GM18507 (cell line): ENCODE measurements around the gene MYBPC2.

Source experiments
- DNase-seq: peaks from one replicate; pipeline ENCODE4 v3.0.0; 2011; ENCODE audit warnings: low read depth; ENCODE audit not compliant: insufficient read length; ENCODE audit errors: extremely low spot score
- FAIRE-seq: peaks from 2 replicates; lab custom pipeline; 2011; peaks lifted over from hg19 to GRCh38; lab: Jason Lieb, UNC

MYBPC2 gene

GRCh38 chr19:50475736-50476223, 43.1 kb downstream of the MYBPC2 start:
- FAIRE-seq (no peak), DNase-seq (no peak)

DNA sequence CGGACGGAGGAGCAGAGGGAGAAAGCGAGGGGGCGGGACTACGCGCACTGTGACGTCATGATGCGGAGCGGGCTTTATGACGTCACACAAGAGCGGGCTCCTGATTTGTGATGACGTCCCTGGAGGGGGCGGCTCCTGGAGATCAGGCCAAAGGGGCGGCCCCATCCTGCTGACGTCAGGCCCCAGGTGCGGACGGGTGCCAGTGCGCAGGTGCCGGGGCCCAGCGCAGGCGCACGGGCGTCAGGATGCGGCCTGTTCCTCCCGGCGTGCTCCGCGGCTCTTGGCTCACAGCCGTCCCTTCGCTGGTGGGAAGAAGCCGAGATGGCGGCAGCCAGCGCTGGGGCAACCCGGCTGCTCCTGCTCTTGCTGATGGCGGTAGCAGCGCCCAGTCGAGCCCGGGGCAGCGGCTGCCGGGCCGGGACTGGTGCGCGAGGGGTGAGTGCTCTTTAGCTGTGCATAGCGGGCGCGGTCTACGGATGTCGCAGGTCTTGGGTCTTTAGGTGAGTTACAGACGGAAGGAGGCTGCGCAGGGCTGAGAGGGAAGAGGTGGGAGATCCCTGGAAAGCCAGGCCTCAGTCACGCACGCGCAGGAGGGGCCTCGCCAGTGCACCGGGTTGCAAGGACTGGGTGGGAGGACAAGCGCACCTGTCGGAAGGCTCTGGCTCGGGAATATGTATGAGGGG, 43.7 kb downstream of the MYBPC2 start, which contains the start of the genes EMC10 and GARIN5A:
TSS of gene EMC10 (plus strand) at position 284 of the 683 bp plus-strand sequence. CDS start at position 322, 38 bp downstream.
TSS of gene GARIN5A (minus strand) at position 625 of the 683 bp plus-strand sequence. CDS start at position 165, 460 bp downstream.
- DNase-seq, result peak; percentile 100
- FAIRE-seq, result peak; percentile 88

GRCh38 chr19:50476907-50477238, 44.2 kb downstream of the MYBPC2 start:
- FAIRE-seq (no peak), DNase-seq (no peak)

GRCh38 chr19:50477751-50478515, 45.2 kb downstream of the MYBPC2 start:
- no peak for DNase-seq
- FAIRE-seq, result no peak

- FAIRE-seq (no peak), DNase-seq (no peak)
Observed at GRCh38 chr19:50478901-50479715, 46.4 kb downstream of the MYBPC2 start.

DNA sequence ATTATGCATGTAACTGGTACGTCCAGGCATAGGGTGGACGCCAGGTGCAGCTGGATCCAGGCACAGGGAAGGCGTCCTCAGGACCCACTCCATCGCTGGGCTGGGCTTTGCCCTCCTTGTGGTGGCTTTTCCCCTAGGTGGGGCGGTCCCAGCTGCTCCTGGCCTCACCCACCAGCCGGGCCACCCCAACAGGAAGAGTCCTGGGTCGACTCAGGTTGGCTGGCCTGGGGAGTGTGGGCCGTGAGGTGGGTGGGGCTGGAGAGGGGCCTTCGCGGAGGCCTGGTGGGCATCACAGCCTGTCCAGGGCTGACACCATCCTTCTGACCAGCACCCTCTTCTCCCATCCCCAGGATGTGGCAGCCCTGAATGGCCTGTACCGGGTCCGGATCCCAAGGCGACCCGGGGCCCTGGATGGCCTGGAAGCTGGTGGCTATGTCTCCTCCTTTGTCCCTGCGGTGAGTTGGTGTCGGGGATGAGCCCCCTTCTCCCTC, 47.1 kb downstream of the MYBPC2 start:
- DNase-seq, result no peak
- FAIRE-seq, result no peak

- DNase-seq, result no peak
- no peak for FAIRE-seq
Observed at GRCh38 chr19:50480281-50481111, 47.8 kb downstream of the MYBPC2 start.

DNA sequence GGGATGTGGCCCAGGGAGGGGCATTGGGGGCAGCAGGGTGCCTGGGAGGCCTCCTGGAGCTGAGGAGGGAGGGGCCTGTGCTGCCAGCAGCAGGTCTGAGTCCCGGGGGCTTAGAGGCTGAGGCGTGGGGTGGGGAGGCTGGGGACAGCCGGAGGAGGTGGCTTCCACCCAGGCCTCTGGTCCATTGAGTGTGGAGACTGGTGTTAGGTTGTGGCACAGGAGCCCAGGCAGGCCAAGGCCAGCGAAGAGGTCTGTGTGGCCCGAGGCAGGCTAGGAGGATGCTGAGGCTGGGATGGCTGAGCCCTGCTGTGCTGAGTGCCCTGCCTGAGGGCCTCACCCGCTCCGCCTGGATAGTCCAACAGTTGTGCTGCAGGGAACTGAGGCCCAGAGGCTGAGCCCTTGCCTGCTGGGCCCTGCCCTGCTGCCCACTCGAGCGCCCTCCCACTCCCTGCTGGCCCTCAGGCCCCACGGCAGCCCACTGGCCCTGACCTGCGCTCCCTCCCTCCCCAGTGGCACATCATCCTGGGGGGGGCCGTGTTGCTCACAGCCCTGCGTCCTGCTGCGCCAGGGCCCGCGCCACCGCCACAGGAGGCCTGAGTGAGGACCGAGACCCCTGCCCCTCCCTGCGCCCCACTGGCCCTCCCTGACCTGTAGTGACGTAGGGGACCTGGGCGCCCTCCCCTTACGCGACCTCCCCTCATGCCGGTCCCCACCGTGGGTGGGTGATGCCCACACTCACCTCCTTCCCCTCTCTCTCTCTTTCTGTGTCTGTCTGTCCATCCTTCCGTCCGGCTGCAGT, 48.9 kb downstream of the MYBPC2 start:
- FAIRE-seq (no peak), DNase-seq (no peak)

DNA sequence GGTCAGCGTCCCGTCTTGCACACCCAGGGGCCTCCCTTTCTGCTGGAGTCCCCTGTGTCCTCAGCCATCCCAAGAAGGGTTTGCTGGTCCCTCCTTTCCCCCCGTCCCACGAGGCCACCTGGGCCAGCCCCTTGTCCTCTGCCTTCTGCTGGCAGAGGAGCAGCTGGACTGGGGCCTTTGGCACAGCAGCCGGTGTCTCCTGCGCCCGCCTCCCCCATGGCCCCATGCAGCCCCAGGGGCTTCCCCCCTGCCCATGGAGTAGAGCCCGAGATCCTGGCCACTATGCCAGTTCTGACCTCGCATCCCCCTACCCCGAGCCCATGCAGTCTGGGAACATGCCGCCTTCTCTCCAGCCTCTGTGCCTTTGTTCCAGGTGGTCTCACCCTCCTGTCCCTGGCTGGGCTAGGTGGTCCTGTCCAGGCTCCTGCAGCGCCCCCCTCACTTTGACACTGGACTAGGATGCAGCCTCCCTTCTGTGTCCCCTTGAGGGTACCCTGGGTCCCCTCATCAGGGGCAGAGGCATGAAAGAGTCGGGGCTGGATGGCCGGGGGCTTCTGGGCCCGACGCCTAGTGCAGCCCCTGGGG, 49.7 kb downstream of the MYBPC2 start:
- DNase-seq, result no peak
- FAIRE-seq, result no peak

DNA sequence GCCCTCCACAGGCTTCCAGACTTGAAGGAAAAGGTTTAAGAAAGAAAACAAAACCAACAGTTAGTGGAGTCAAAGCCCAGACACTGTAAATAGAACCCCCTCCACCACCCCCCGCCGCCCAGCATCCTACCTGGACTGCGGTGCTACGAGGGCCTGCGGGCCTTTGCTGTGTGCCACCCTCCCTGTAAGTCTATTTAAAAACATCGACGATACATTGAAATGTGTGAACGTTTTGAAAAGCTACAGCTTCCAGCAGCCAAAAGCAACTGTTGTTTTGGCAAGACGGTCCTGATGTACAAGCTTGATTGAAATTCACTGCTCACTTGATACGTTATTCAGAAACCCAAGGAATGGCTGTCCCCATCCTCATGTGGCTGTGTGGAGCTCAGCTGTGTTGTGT, 50.2 kb downstream of the MYBPC2 start:
- DNase-seq, result no peak
- FAIRE-seq, result no peak

- no peak for DNase-seq
- no peak for FAIRE-seq
Observed at GRCh38 chr19:50485284-50485955, 52.7 kb downstream of the MYBPC2 start.

DNA sequence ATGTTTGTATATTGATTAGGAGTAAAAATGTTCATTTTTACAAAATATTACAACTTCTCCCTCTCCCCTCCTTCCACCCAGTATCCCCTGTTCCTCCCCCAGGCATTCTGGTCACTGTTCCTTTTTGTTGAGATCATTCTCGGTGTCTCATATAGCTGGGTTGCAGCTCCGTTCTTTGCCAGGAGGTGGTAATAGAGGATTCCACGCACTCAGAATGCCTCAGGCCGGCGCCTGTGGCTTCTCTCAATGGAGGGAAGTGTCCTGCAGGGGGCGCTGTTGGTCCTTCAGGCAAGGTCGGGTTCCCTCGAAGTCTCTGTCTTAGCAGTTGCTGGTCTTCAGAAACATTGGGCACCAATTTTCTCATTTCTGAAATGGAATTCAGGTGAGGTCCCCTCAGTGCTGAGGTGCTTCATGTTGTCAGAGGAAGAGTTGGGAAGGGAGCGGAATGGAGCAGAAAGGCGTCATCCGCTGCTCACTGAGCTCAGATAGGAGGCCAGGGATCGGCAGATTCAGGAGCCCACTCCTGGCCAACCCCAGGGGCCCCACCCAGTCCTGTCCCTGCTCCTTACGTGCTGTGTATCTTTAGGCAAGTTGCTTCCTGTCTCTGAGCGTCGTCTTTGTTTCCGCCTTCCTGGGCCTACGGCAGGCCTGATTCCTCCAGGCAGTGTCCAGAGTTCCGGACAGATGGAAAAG, 54.3 kb downstream of the MYBPC2 start:
- no peak for DNase-seq
- FAIRE-seq, result no peak

DNA sequence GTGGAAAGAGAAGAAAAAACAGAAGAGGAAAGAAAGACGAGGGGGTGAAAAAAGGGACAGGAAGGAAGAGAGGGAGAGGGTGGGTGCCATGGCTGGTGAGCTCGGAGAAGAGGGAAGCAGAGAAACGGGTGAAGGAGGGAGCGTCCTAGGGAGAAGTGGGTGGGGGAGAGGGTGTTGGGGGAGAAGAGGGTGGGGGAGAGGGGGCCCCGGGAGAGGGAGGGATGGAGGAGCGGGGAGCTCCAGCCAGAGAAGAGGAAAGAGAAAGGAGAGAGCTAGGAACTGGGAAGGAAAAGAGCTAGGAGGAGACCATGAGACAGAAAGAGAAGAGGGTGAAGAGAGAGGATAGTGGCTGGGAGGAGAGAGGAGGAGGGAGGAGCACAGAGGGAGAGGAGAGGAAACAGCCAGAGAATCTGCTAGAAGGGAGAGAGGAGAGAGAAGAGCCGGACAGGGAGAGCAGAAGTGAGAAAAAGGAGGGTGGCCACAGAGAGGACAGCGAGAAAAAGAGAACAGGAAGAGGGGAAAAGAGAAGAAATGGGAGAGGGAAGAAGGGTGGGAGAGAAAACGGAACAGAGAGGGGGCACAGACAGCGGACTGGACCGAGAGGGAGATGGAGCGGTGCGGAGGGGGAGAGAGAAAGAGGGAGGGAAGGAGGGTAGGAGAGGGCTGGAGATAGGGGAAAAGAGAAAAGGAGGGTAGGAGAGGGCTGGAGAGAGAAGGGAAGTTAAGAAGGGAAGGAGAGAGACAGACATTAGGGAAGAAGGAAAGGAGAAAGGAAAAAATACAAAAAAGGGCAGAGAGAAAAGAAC, 55.9 kb downstream of the MYBPC2 start:
- DNase-seq (no peak), FAIRE-seq (no peak)

- no peak for FAIRE-seq
- DNase-seq, result no peak
Observed at GRCh38 chr19:50489461-50490011, 56.8 kb downstream of the MYBPC2 start.

- no peak for DNase-seq
- FAIRE-seq, result no peak
Observed at GRCh38 chr19:50490411-50490811, 57.7 kb downstream of the MYBPC2 start.

- FAIRE-seq, result no peak
Observed at GRCh38 chr19:50490991-50491472, 58.3 kb downstream of the MYBPC2 start.

More at GRCh38 chr19:50490991-50491472, 58.3 kb downstream of the MYBPC2 start:
- no peak for DNase-seq
